IgD-negative memory B cell (primary cell): ENCODE results near the gene ANAPC4. TPM values are rescaled to one million over a fixed set of nuclear protein-coding genes. Genes with fewer than 3 reads are reported as not detected.

ENCODE experiments used
- H3K27ac Mint-ChIP-seq, 3 donors: one replicate each; pipeline ENCODE4 v1.8.0; 2020 to 2022; ENCODE audit warnings: mild to moderate bottlenecking in 3 of 3, mixed read lengths in 3 of 3, moderate library complexity in 1 of 3
- H3K27me3 Mint-ChIP-seq: one replicate; pipeline ENCODE4 v1.8.0; 2021; ENCODE audit warnings: mixed read lengths
- H3K36me3 Mint-ChIP-seq: one replicate; pipeline ENCODE4 v1.8.0; 2020; ENCODE audit warnings: mild to moderate bottlenecking, mixed read lengths
- H3K4me1 Mint-ChIP-seq, 3 donors: one replicate each; pipeline ENCODE4 v1.8.0; 2020 to 2022; ENCODE audit warnings: mixed read lengths in 3 of 3, mild to moderate bottlenecking in 1 of 3
- H3K4me3 Mint-ChIP-seq, 4 donors: one replicate each; pipeline ENCODE4 v1.8.0; 2020 to 2022; ENCODE audit warnings: mild to moderate bottlenecking in 4 of 4, mixed read lengths in 4 of 4, moderate library complexity in 3 of 4
- H3K9me3 Mint-ChIP-seq, 3 donors: one replicate each; pipeline ENCODE4 v1.8.0; 2020 to 2021; ENCODE audit warnings: mixed read lengths in 3 of 3, mild to moderate bottlenecking in 1 of 3
- polyA plus RNA-seq: library from polyadenylated mRNA; unstranded; fragments of 300-500 nt; fragmentation: Illumina TruSeq; gene quantifications from one replicate; pipeline ENCODE4 v1.2.3, GENCODE V29; 2021

ANAPC4 gene
- polyA plus RNA-seq, 1 donor from 2014 or later = 19.4 TPM

- H3K9me3 Mint-ChIP-seq = peaks cover 0 to 4% (median 2%) of the 10 kb centered on the region in 3 donors
- H3K4me1 Mint-ChIP-seq = no peaks in the 10 kb centered on the region
- no peak overlapping the region for H3K4me3 Mint-ChIP-seq
- H3K27me3 Mint-ChIP-seq = no peaks in the 10 kb centered on the region
- H3K36me3 Mint-ChIP-seq = peaks cover 1% of the 10 kb centered on the region
- no peak overlapping the region for H3K27ac Mint-ChIP-seq
These were observed 63.5 kb downstream of the ANAPC4 start for GRCh38 chr4:25440478-25441030.

GRCh38 chr4:25441519-25442117 lies 64.6 kb downstream of the ANAPC4 start:
- Mint-ChIP-seq H3K4me1 (no peaks in the 10 kb centered on the region), H3K9me3 (peaks cover 0 to 4% (median 2%) of the 10 kb centered on the region in 3 donors), H3K27me3 (peaks cover 1% of the 10 kb centered on the region), H3K4me3 (no peak overlapping the region), H3K27ac (no peak overlapping the region), H3K36me3 (peaks cover 1% of the 10 kb centered on the region)

DNA sequence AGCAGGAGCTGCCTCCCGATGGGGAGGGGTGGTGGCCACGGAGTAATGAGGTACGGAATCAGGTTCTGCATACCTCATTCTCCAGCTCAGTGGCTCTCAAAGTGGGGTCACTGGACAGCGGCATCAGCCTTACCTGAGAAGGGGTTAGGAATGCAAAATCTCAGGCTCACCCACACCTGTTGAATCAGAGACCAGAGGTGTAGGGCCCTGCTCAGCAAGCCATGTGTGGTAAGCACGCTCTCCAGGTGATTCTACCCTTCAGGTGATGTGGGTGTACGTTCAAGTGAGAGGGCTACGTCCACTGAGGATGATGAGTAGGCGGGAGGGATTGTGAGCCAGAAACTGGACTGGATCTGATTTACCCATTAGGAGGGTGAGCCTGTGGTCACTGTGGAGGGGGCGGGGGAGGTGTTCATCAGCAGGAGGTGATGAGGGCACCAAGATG lies 65.8 kb downstream of the ANAPC4 start:
- H3K27ac Mint-ChIP-seq = no peak overlapping the region
- peaks cover 0 to 4% (median 2%) of the 10 kb centered on the region in 3 donors for H3K9me3 Mint-ChIP-seq
- peaks cover 1% of the 10 kb centered on the region for H3K27me3 Mint-ChIP-seq
- H3K36me3 Mint-ChIP-seq = peaks cover 1% of the 10 kb centered on the region
- no peaks in the 10 kb centered on the region for H3K4me1 Mint-ChIP-seq
- H3K4me3 Mint-ChIP-seq = no peak overlapping the region

DNA sequence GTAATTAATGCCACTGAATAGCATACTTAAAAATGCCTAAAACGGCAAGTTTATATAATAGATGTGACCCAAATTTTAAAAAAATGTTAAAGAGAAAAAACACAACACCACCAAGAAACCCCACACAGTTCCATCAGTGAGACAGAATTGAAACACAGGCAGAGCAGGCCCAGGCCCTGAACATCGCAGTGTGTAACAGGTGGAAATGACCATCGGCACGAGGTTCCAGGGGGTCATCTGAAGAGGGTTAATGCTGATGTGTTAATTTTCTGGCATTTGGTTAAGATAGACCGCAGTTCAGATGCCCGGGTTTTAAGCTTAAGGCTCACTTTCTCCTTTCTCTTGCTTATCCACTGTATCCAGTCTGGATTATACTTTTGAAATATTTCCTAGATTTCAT lies 66.8 kb downstream of the ANAPC4 start:
- Mint-ChIP-seq H3K36me3 (no peaks in the 10 kb centered on the region), H3K27me3 (peaks cover 1% of the 10 kb centered on the region), H3K9me3 (peaks cover 0 to 3% (median 2%) of the 10 kb centered on the region in 3 donors), H3K27ac (no peak overlapping the region), H3K4me3 (no peak overlapping the region), H3K4me1 (no peaks in the 10 kb centered on the region)

DNA sequence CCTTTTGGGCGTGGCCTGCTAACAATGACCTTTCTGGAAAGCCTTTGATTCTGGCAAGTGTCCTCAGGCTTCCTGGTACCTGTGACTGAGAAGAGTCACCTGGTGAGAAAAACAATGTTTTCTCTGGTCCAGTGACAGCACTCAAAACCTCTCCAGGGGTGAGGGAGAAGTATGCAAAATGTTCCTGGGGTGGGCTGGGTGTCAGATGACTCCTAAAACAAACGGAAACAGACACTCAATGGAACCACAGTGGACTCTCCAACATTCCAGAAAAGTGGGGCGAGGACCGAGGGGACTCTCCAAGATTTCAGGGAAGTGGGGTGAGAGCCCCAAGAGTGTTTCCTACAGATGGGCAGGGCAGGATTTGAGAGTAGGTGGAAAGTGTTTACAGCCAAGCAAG lies 69.5 kb downstream of the ANAPC4 start:
- Mint-ChIP-seq H3K4me3 (no peak overlapping the region), H3K27me3 (peaks cover 1% of the 10 kb centered on the region), H3K9me3 (no peaks in the 10 kb centered on the region), H3K36me3 (no peaks in the 10 kb centered on the region), H3K27ac (no peak overlapping the region), H3K4me1 (no peaks in the 10 kb centered on the region)

- Mint-ChIP-seq H3K36me3 (no peaks in the 10 kb centered on the region), H3K27ac (no peak overlapping the region), H3K4me3 (no peak overlapping the region), H3K4me1 (no peaks in the 10 kb centered on the region), H3K27me3 (peaks cover 1% of the 10 kb centered on the region), H3K9me3 (no peaks in the 10 kb centered on the region)
These were observed 71.5 kb downstream of the ANAPC4 start for GRCh38 chr4:25448379-25449109.

- H3K27me3 Mint-ChIP-seq = peaks cover 1% of the 10 kb centered on the region
- no peaks in the 10 kb centered on the region for H3K9me3 Mint-ChIP-seq
- no peaks in the 10 kb centered on the region for H3K4me1 Mint-ChIP-seq
- no peak overlapping the region for H3K27ac Mint-ChIP-seq
- H3K4me3 Mint-ChIP-seq = no peak overlapping the region
- no peaks in the 10 kb centered on the region for H3K36me3 Mint-ChIP-seq
These were observed 72.2 kb downstream of the ANAPC4 start for GRCh38 chr4:25449270-25449669.

DNA sequence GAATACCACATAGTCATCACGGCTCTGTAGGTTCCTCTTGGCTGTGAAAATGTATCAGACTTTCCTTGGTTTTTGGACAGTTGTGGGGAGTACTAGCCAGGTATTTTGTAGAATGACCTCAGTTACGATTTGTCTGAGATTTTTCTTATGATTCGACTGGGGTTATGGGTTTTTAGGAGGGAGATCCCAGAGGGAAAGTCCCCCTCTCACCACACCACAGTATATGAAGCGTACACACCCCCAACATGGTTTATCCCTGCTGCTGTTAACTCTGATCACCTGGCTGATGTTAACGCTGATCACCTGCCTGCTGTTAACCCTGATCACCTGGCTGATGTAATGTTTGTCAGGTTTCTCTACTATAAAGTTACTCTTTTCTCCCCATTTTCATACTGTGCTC lies 72.6 kb downstream of the ANAPC4 start:
- H3K27me3 Mint-ChIP-seq = peaks cover 1% of the 10 kb centered on the region
- H3K4me1 Mint-ChIP-seq = no peaks in the 10 kb centered on the region
- H3K9me3 Mint-ChIP-seq = no peaks in the 10 kb centered on the region
- no peak overlapping the region for H3K4me3 Mint-ChIP-seq
- H3K36me3 Mint-ChIP-seq = no peaks in the 10 kb centered on the region
- H3K27ac Mint-ChIP-seq = no peak overlapping the region

DNA sequence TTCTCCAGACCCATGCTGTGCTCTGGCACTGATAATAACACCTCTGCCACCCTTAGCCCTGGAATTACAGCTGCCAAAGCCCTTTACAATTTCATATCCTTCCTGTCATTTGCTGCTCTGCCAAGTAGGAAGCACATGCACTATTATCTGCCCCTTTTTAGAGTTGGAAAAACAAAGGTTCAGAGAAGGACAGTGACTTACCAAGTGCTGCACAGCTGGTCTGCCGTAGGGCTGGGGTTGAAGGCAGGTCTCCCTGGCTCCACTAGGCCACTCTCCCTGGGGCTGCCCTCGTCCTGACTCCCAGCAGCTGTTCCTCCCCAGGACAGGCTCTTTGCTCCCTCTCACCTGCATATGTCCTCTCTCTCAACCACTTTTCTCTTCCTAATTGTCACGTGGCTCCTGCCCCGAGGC lies 73.4 kb downstream of the ANAPC4 start:
- Mint-ChIP-seq H3K36me3 (peaks cover 2% of the 10 kb centered on the region), H3K4me3 (no peak overlapping the region), H3K27me3 (peaks cover 3% of the 10 kb centered on the region), H3K4me1 (no peaks in the 10 kb centered on the region), H3K9me3 (peaks cover 0 to 1% (median 0%) of the 10 kb centered on the region in 3 donors), H3K27ac (no peak overlapping the region)

GRCh38 chr4:25451676-25452075 lies 74.6 kb downstream of the ANAPC4 start:
- Mint-ChIP-seq H3K9me3 (peaks cover 0 to 1% (median 0%) of the 10 kb centered on the region in 3 donors), H3K4me1 (no peaks in the 10 kb centered on the region), H3K27ac (no peak overlapping the region), H3K4me3 (no peak overlapping the region), H3K36me3 (peaks cover 2% of the 10 kb centered on the region), H3K27me3 (peaks cover 6% of the 10 kb centered on the region)

GRCh38 chr4:25452081-25452480 lies 75.0 kb downstream of the ANAPC4 start:
- Mint-ChIP-seq H3K4me3 (no peak overlapping the region), H3K36me3 (peaks cover 2% of the 10 kb centered on the region), H3K27me3 (peaks cover 6% of the 10 kb centered on the region), H3K4me1 (no peaks in the 10 kb centered on the region), H3K27ac (peak overlapping the region in 1 of 3 donors; percentile 67), H3K9me3 (peaks cover 0 to 1% (median 0%) of the 10 kb centered on the region in 3 donors)

DNA sequence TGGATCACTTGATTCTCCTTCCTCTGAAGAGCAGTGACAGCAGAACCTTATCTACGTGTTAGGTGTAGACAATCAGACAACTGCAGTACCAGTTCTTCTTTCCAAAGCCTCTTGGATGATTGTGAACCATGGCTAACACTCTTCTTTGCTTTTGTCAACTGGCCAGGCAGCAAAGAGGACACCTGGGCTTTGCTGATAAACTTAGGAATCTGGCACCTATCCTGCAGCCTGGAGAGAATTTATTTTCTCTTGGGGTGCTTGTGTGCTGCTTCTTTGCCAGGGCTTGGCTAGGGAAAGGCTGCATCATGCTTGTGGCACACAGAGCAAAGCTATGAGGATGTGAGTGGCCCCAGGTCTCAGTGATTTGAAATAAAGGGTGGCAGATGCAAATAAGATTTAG lies 77.4 kb downstream of the ANAPC4 start:
- H3K4me1 Mint-ChIP-seq = no peaks in the 10 kb centered on the region
- peaks cover 0 to 1% (median 0%) of the 10 kb centered on the region in 3 donors for H3K9me3 Mint-ChIP-seq
- H3K36me3 Mint-ChIP-seq = peaks cover 2% of the 10 kb centered on the region
- H3K27ac Mint-ChIP-seq = no peak overlapping the region
- no peak overlapping the region for H3K4me3 Mint-ChIP-seq
- peaks cover 6% of the 10 kb centered on the region for H3K27me3 Mint-ChIP-seq

DNA sequence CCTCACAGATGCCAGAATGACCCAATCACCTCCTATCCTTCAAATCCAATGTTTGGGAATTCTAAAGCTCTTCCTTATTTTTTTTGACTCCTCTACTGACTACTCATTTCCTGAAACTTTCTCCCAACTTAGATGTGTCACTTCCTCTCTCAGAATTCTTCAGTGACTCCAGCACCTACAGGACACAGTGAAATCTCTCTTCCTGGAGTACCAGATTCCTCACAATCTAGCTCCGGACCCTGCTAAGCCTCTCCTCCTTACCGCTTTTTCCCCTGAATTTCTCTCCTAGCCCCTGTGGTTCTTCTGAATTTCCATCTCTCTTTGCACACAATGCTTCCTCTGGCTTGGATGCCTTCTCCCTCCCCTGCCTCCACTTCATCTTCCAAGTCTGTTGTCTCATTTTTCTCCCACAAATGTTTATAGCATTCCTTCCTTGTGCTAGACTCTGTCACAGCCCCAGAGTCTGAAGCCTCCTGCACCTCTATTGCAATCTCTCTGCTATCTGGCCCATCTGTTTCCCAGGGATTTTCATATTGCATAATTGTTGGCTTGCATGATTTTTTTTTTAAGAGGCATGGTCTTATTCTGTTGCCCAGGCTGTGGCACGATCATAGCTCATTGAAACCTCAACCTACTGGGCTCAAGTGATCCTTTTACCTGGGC lies 80.1 kb downstream of the ANAPC4 start:
- no peak overlapping the region for H3K27ac Mint-ChIP-seq
- H3K9me3 Mint-ChIP-seq = peaks cover 0 to 1% (median 0%) of the 10 kb centered on the region in 3 donors
- peaks cover 6% of the 10 kb centered on the region for H3K27me3 Mint-ChIP-seq
- H3K4me3 Mint-ChIP-seq = peak overlapping the region in 1 of 4 donors; percentile 49
- no peaks in the 10 kb centered on the region for H3K4me1 Mint-ChIP-seq
- H3K36me3 Mint-ChIP-seq = peaks cover 2% of the 10 kb centered on the region

DNA sequence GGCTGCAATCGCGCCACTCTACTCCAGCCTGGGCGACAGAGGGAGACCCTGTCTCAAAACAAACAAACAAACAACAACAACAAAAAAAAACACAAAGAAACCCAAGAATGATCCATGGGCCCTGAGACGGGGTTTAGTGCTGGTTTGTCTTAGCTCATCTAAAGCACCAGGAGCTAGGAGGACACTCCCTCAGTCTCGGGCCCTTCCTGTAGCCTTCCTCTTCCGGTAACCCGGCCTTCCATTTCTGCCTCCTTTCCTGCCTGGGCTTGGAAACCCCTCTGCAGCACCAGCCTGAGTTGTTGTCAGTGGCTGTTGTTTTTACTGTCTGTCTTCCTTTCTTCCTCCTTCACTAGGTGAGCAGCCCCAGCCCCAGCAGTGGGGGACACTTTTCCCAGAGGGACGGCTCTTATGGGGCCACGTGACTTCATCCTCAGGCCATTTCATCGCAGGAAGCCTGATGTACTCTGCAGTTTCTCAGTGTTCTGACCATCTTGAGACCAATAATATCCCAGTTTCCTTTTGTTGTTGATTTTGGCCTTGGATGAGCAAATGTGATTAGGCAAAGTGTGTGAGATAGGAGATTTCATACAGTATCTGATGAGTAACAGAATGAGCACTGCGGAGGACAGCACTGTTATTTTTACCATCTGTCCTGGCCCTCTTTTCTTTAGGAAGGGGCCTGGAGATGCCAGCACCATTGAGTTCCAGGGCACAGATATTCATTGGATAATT lies 90.1 kb downstream of the ANAPC4 start:
- H3K9me3 Mint-ChIP-seq = peaks cover 2 to 11% (median 4%) of the 10 kb centered on the region in 3 donors
- H3K4me3 Mint-ChIP-seq = no peak overlapping the region
- H3K27me3 Mint-ChIP-seq = no peaks in the 10 kb centered on the region
- peaks cover 1% of the 10 kb centered on the region for H3K36me3 Mint-ChIP-seq
- no peak overlapping the region for H3K27ac Mint-ChIP-seq
- H3K4me1 Mint-ChIP-seq = no peaks in the 10 kb centered on the region

DNA sequence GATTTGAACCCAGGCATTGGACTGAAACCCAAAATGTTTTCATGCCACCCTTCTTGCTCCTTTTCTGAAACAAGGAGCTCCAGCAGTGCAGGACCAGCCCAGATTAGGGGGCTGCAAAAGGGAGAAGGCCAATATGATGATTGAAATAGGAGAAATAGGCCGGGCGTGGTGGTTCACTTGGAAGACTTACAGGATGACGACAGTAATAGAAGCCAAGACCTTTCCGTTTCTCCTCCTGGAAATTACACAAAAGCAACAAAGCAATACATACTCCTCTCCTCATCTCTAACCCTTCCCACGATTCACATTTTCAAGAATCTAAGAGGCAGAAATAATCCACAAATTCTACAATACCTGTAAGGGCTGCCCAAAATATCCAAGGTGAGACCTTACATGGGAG lies 90.8 kb downstream of the ANAPC4 start:
- H3K9me3 Mint-ChIP-seq = peaks cover 2 to 11% (median 4%) of the 10 kb centered on the region in 3 donors
- H3K4me3 Mint-ChIP-seq = no peak overlapping the region
- H3K27me3 Mint-ChIP-seq = no peaks in the 10 kb centered on the region
- no peak overlapping the region for H3K27ac Mint-ChIP-seq
- peaks cover 1% of the 10 kb centered on the region for H3K36me3 Mint-ChIP-seq
- no peaks in the 10 kb centered on the region for H3K4me1 Mint-ChIP-seq
